Mucosa of descending colon (tissue), 3 donors: ENCODE measurements around the gene RMND5B. TPM values are rescaled to one million over a fixed set of nuclear protein-coding genes. Genes with fewer than 3 reads are reported as not detected.

Source experiments
- ATAC-seq: fragments of 200-7000 bp; cut with Tn5 transposase; one replicate; pipeline ENCODE4 v1.9.1; 2020; ENCODE audit warnings: mild to moderate bottlenecking, moderate library complexity
- DNase-seq, 3 donors: peaks; one replicate each; pipeline ENCODE4 v3.0.0-alpha.2; 2020
- H3K36me3 ChIP-seq: fragments of 200-600 bp; one replicate; pipeline ENCODE4 v1.8.0; 2021; ENCODE audit warnings: low read depth, mild to moderate bottlenecking
- H3K4me1 ChIP-seq: fragments of 200-600 bp; one replicate; pipeline ENCODE4 v1.8.0; 2021; ENCODE audit warnings: low read depth, mild to moderate bottlenecking
- H3K4me3 ChIP-seq: fragments of 200-600 bp; one replicate; pipeline ENCODE4 v1.8.0; 2021; ENCODE audit warnings: mild to moderate bottlenecking
- H3K9me3 ChIP-seq: fragments of 200-600 bp; one replicate; pipeline ENCODE4 v1.8.0; 2021; ENCODE audit warnings: mild to moderate bottlenecking
- intact Hi-C, 2 donors: fragments of 100-400 bp; cut with DNase I in 1 of 2; cut with micrococcal nuclease in 1 of 2; formaldehyde crosslinking; loops; one replicate each; pipeline versions ENCODE4 v1.11.0 to v1.11.1; 2022; cut with DNase I, micrococcal nuclease
- total RNA-seq, 3 donors: library from RNA; stranded (reverse); fragmentation: NEBNext Ultra II Directional in 2 of 3; extraction: Animal tissue kit (Norgen Biotek cat#: 25700) in 2 of 3; gene quantifications; one replicate each; pipeline versions ENCODE4 v1.2.1 to v1.2.4, GENCODE V29; 2021 to 2023
- TF ChIP-seq, protein P1 (sequence below): fragments of 200-600 bp; IDR thresholded peaks from one replicate; pipeline ENCODE4 v1.8.0; 2022; ENCODE audit warnings: antibody characterized with exemption, mild to moderate bottlenecking
- donor health status: DM: no; HTN: no; CAD: no; lungs with moderate emphysema.
- donor health status: DM: no; HTN: no; CAD: no.
- donor health status: DM: no; HTN: yes; CAD: no.

RMND5B gene
- total RNA-seq, 3 donors from 2014 or later, result 34.9 to 54.2 (median 40.8) TPM

DNA sequence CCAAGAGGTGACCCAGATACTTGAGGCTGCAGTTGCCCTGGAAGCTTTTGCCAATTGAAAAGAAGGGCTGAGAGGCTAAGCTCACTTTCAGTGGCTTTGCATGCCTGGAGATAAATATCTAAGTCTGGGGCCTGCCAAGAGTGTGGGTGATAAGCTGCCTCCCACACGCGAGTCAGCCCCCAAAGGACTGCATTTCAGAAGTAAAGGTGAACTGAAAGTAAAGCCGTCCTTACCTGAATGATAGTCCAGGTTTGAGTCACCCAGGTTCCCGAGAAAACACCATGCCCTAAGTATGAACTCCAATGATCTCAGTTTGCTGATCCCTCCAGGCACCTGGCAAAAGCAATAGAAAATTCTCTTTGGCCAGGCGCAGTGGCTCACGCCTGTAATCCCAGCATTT lies 40.0 kb upstream of the RMND5B start:
- Histone ChIP-seq H3K36me3 (no peaks in the 10 kb centered on the region), H3K4me1 (no peaks in the 10 kb centered on the region), H3K9me3 (no peaks in the 10 kb centered on the region), H3K4me3 (no peak overlapping the region)
- DNase-seq, result no peak
- TF ChIP-seq, protein P1, sequence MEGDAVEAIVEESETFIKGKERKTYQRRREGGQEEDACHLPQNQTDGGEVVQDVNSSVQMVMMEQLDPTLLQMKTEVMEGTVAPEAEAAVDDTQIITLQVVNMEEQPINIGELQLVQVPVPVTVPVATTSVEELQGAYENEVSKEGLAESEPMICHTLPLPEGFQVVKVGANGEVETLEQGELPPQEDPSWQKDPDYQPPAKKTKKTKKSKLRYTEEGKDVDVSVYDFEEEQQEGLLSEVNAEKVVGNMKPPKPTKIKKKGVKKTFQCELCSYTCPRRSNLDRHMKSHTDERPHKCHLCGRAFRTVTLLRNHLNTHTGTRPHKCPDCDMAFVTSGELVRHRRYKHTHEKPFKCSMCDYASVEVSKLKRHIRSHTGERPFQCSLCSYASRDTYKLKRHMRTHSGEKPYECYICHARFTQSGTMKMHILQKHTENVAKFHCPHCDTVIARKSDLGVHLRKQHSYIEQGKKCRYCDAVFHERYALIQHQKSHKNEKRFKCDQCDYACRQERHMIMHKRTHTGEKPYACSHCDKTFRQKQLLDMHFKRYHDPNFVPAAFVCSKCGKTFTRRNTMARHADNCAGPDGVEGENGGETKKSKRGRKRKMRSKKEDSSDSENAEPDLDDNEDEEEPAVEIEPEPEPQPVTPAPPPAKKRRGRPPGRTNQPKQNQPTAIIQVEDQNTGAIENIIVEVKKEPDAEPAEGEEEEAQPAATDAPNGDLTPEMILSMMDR, result no peak
- intact Hi-C loops, result no loop called here
- ATAC-seq, result no peak

DNA sequence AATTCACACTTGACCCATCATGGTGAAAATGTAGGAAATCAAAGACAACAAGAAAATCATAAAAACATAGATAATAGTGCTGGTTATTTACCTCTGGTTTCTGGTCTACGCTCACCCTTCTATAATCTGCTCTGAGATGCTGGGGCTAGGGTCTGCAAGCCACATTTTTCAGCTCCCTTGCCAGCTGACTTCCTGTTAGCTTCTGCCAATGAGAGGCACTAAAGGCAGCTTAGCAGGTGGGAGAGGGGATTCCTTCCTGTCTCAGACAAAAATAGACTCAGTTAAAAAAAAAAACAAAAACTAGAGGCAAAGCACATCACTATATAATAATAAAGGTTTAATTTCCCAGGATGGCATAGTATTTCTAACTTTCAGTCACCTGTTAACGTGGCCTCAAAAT lies 37.7 kb upstream of the RMND5B start:
- Histone ChIP-seq H3K4me1 (no peaks in the 10 kb centered on the region), H3K9me3 (no peaks in the 10 kb centered on the region), H3K4me3 (no peak overlapping the region), H3K36me3 (no peaks in the 10 kb centered on the region)
- intact Hi-C loops, result no loop called here
- DNase-seq (no peak), ATAC-seq (no peak)
- TF ChIP-seq, protein P1, result no peak

DNA sequence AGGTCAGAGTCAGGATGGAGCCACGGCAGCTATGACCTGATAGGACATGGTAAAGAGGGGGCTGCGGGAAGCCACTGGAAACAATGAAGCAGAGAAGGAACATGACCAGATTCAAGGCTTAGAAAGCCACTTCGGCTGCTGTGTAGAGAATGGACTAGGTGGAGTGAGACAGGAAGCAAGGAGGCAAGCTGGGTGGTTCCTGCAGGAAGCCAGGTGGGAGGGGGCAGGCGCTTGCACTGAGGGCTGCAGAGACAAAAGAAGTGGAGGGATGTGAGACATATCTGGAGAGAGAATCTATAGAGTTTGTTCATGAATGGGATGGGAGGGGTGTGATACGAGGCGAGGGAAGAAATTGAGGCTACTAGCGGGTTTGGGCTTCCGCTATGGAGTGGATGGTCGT lies 36.5 kb upstream of the RMND5B start:
- ATAC-seq (no peak), DNase-seq (no peak)
- Histone ChIP-seq H3K4me1 (no peaks in the 10 kb centered on the region), H3K4me3 (no peak overlapping the region), H3K9me3 (no peaks in the 10 kb centered on the region), H3K36me3 (no peaks in the 10 kb centered on the region)
- intact Hi-C loops, result no loop called here
- TF ChIP-seq, protein P1, result no peak

DNA sequence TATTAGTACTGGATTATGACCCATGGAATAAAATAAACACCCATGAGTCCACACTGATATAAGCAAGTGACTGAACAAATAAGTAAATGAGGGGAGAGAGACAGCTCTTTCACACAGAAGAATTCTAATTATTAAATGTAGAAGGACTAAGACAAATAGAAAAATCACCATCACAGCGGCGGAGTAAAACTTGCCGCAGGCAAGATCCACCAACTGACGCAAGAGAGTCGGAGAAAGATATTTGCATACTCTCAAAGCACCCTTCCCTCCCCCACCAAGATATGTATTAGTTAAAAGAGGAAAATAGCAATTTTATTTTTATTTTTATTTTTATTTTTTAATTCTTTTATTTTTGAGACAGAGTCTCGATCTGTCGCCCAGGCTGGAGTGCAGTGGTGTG lies 32.1 kb upstream of the RMND5B start:
- no peak for DNase-seq
- Histone ChIP-seq H3K9me3 (no peaks in the 10 kb centered on the region), H3K4me1 (no peaks in the 10 kb centered on the region), H3K36me3 (no peaks in the 10 kb centered on the region), H3K4me3 (no peak overlapping the region)
- TF ChIP-seq, protein P1, result no peak
- intact Hi-C loops, result no loop called here
- ATAC-seq, result no peak

DNA sequence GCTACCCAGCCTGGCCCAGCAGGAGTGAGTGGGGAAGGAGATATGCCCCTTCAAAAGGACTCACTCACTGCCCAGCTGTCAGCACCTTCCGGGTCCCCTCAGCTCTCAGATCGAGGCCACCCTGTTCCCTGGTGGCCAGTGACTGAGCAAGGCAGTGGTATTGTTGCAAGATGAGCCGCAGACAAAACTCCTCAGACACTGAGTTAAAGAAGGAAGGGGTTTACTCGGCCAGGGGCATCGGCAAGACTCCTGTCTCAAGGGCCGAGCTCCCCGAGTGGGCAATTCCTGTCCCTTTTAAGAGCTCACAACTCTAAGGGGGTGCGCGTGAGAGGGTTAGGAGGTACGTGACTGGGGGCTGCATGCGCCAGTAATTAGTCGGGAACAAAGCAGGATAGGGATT lies 27.2 kb upstream of the RMND5B start:
- Histone ChIP-seq H3K4me3 (no peak overlapping the region), H3K4me1 (peaks cover 12% of the 10 kb centered on the region), H3K36me3 (no peaks in the 10 kb centered on the region), H3K9me3 (no peaks in the 10 kb centered on the region)
- intact Hi-C loops, result no loop called here
- ATAC-seq (no peak), DNase-seq (no peak)
- TF ChIP-seq, protein P1, result no peak

DNA sequence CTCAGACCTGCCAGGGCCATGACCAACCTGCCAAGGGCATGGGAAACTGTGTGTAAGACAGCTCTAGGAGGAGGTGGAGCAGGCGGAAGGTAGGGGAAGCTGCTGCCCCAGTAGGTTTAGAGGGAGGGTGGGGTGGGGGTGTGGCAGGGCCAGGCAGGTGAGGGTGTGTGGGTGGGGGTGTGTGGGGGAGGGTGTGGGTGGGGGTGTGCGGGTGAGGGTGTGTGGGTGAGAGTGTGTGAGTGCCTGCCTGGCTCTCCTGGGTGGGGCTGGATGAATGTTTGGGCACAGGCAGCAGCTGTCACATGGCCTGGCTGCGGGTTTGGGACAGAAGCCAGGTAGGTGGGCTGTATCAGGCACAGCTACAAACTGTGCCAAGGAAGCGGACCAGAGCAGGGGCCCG lies 26.3 kb upstream of the RMND5B start:
- intact Hi-C loops, result no loop called here
- TF ChIP-seq, protein P1, result no peak
- Histone ChIP-seq H3K4me1 (peaks cover 16% of the 10 kb centered on the region), H3K4me3 (no peak overlapping the region), H3K9me3 (no peaks in the 10 kb centered on the region), H3K36me3 (no peaks in the 10 kb centered on the region)
- DNase-seq, result peak; percentile 83 to 84 (median 83)
- peak; percentile 79 for ATAC-seq
